WTC11 (cell line): ENCODE data around the gene ZBTB20.

Experiments
- CBFB ChIP-seq: sonication (generic); formaldehyde crosslinking; IDR thresholded peaks from 2 replicates; pipeline ENCODE4 v1.8.1; 2022; ENCODE audit warnings: mild to moderate bottlenecking, low read depth, missing genetic modification reagents
- CREB1 ChIP-seq: sonication (generic); formaldehyde crosslinking; IDR thresholded peaks from 2 replicates; pipeline ENCODE4 v1.8.0; 2023; ENCODE audit warnings: mild to moderate bottlenecking, missing genetic modification reagents
- KAT7 ChIP-seq: sonication (generic); formaldehyde crosslinking; IDR thresholded peaks from 2 replicates; pipeline ENCODE4 v1.8.1; 2023; ENCODE audit warnings: missing genetic modification reagents, mild to moderate bottlenecking, borderline replicate concordance
- NR2C2 ChIP-seq: sonication (generic); formaldehyde crosslinking; IDR thresholded peaks from 2 replicates; pipeline ENCODE4 v1.8.0; 2022; ENCODE audit warnings: mild to moderate bottlenecking, missing genetic modification reagents
- TF ChIP-seq, protein P1 (sequence below): fragments of 200-600 bp; IDR thresholded peaks from 2 replicates; pipeline ENCODE4 v1.8.0; 2022; ENCODE audit warnings: antibody characterized with exemption
- TF ChIP-seq, protein P2 (sequence below): sonication (generic); formaldehyde crosslinking; conservative IDR thresholded peaks from 2 replicates; pipeline ENCODE4 v1.8.1; 2022; ENCODE audit warnings: mild to moderate bottlenecking, missing genetic modification reagents

DNA sequence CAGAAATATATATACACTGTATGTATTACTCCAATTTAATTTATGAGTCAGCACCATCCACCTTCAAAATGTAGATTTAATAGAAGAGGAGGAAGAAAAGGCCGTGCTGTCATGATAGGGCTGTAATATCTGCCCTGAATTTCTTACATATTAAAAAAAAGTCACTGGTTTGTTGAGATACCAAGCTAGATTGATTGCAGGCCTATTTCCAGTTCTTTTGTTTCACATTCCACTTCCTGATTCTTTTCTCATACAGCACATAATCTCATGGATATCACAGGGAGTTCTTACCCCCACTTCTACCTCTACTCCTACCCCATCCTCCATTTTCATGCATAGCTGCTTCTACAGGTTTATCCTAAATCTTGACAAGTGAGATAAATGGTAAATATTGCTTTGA is 290.3 kb downstream of the ZBTB20 start:
- TF ChIP-seq, protein P1, sequence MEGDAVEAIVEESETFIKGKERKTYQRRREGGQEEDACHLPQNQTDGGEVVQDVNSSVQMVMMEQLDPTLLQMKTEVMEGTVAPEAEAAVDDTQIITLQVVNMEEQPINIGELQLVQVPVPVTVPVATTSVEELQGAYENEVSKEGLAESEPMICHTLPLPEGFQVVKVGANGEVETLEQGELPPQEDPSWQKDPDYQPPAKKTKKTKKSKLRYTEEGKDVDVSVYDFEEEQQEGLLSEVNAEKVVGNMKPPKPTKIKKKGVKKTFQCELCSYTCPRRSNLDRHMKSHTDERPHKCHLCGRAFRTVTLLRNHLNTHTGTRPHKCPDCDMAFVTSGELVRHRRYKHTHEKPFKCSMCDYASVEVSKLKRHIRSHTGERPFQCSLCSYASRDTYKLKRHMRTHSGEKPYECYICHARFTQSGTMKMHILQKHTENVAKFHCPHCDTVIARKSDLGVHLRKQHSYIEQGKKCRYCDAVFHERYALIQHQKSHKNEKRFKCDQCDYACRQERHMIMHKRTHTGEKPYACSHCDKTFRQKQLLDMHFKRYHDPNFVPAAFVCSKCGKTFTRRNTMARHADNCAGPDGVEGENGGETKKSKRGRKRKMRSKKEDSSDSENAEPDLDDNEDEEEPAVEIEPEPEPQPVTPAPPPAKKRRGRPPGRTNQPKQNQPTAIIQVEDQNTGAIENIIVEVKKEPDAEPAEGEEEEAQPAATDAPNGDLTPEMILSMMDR: no peak
- TF ChIP-seq, protein P2, sequence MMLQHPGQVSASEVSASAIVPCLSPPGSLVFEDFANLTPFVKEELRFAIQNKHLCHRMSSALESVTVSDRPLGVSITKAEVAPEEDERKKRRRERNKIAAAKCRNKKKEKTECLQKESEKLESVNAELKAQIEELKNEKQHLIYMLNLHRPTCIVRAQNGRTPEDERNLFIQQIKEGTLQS (CRISPR knock-in tag): no peak
- TF ChIP-seq CBFB (CRISPR knock-in tag) (no peak), KAT7 (CRISPR knock-in tag) (no peak), CREB1 (CRISPR knock-in tag) (no peak), NR2C2 (CRISPR knock-in tag) (no peak)
